Osteocyte (in vitro differentiated cells): ENCODE results near the gene THY1. TPM values are rescaled to one million over a fixed set of nuclear protein-coding genes. Genes with fewer than 3 reads are reported as not detected.

Source experiments
- DNase-seq: peaks from one replicate; pipeline ENCODE4 v3.0.0; 2021; ENCODE audit warnings: mixed read lengths; ENCODE audit not compliant: unreplicated experiment; ENCODE audit errors: extremely low spot score
- H3K27ac Mint-ChIP-seq: one replicate; pipeline ENCODE4 v1.8.0; 2021; ENCODE audit warnings: mild to moderate bottlenecking, mixed read lengths; ENCODE audit not compliant: unreplicated experiment
- H3K27me3 Mint-ChIP-seq: one replicate; pipeline ENCODE4 v1.8.0; 2021; ENCODE audit warnings: mixed read lengths; ENCODE audit not compliant: unreplicated experiment
- H3K36me3 Mint-ChIP-seq: one replicate; pipeline ENCODE4 v1.8.0; 2021; ENCODE audit warnings: mixed read lengths; ENCODE audit not compliant: unreplicated experiment
- H3K4me1 Mint-ChIP-seq: one replicate; pipeline ENCODE4 v1.8.0; 2021; ENCODE audit warnings: mixed read lengths; ENCODE audit not compliant: unreplicated experiment
- H3K4me3 Mint-ChIP-seq: one replicate; pipeline ENCODE4 v1.8.0; 2021; ENCODE audit warnings: mild to moderate bottlenecking, moderate library complexity, mixed read lengths; ENCODE audit not compliant: unreplicated experiment
- H3K9me3 Mint-ChIP-seq: one replicate; pipeline ENCODE4 v1.8.0; 2021; ENCODE audit warnings: mixed read lengths; ENCODE audit not compliant: unreplicated experiment
- CTCF ChIP-seq: fragments of 200-600 bp; sonication (generic); IDR thresholded peaks from 2 replicates; pipeline ENCODE4 v1.5.0; 2021; ENCODE audit warnings: antibody characterized with exemption, mild to moderate bottlenecking, moderate library complexity
- total RNA-seq: library from RNA; stranded (reverse); gene quantifications from 2 replicates; pipeline ENCODE4 v1.2.1, GENCODE V29; 2021

The THY1 gene
- total RNA-seq, 1 donor from 2014 or later, result 14.0 TPM

GRCh38 chr11:119370486-119371046 lies 52.4 kb downstream of the THY1 start:
- peaks cover 20% of the 10 kb centered on the region for H3K27me3 Mint-ChIP-seq
- no peak for DNase-seq
- no peak overlapping the region for H3K4me3 Mint-ChIP-seq
- no peaks in the 10 kb centered on the region for H3K9me3 Mint-ChIP-seq
- peaks cover 11% of the 10 kb centered on the region for H3K4me1 Mint-ChIP-seq
- H3K36me3 Mint-ChIP-seq, result no peaks in the 10 kb centered on the region
- no peak for TF ChIP-seq CTCF
- no peak overlapping the region for H3K27ac Mint-ChIP-seq

GRCh38 chr11:119369132-119369925 lies 53.6 kb downstream of the THY1 start:
- Mint-ChIP-seq H3K4me3 (no peak overlapping the region), H3K4me1 (peaks cover 19% of the 10 kb centered on the region), H3K9me3 (no peaks in the 10 kb centered on the region)

GRCh38 chr11:119368121-119369034 lies 54.6 kb downstream of the THY1 start:
- Mint-ChIP-seq H3K9me3 (no peaks in the 10 kb centered on the region), H3K27me3 (peaks cover 31% of the 10 kb centered on the region), H3K36me3 (no peaks in the 10 kb centered on the region), H3K27ac (no peak overlapping the region), H3K4me3 (no peak overlapping the region), H3K4me1 (peaks cover 19% of the 10 kb centered on the region)
- DNase-seq, result no peak
- TF ChIP-seq CTCF, result no peak

More at GRCh38 chr11:119369132-119369925, 53.6 kb downstream of the THY1 start:
- TF ChIP-seq CTCF, result no peak
- Mint-ChIP-seq H3K27ac (no peak overlapping the region), H3K36me3 (no peaks in the 10 kb centered on the region), H3K27me3 (peaks cover 31% of the 10 kb centered on the region)
- no peak for DNase-seq

GRCh38 chr11:119367661-119368120 lies 55.3 kb downstream of the THY1 start:
- H3K27ac Mint-ChIP-seq, result no peak overlapping the region

More at GRCh38 chr11:119367661-119368120, 55.3 kb downstream of the THY1 start:
- H3K36me3 Mint-ChIP-seq, result no peaks in the 10 kb centered on the region
- H3K9me3 Mint-ChIP-seq, result no peaks in the 10 kb centered on the region
- peaks cover 20% of the 10 kb centered on the region for H3K4me1 Mint-ChIP-seq
- no peak for TF ChIP-seq CTCF
- no peak overlapping the region for H3K4me3 Mint-ChIP-seq
- peaks cover 31% of the 10 kb centered on the region for H3K27me3 Mint-ChIP-seq
- no peak for DNase-seq

Other genes starting within 250 kb of the THY1 start
- not detected in 2 replicates for gene NHERF4, start 237.7 kb downstream of the THY1 start, total RNA-seq
- 20.8 and 21.7 TPM in 2 replicates for gene CBL, start 216.8 kb downstream of the THY1 start, total RNA-seq
- 74.8 and 74.9 TPM in 2 replicates for gene MCAM, start 106.0 kb downstream of the THY1 start, total RNA-seq
- gene RNF26, start 88.6 kb downstream of the THY1 start, total RNA-seq, result 28.9 and 30.2 TPM in 2 replicates
- gene C1QTNF5, start 82.3 kb downstream of the THY1 start, total RNA-seq, result 8.4 and 9.3 TPM in 2 replicates
- not detected in 2 replicates for gene MFRP, start 76.5 kb downstream of the THY1 start, total RNA-seq
- 0.11 and 0.24 TPM in 2 replicates for gene USP2, start 41.5 kb downstream of the THY1 start, total RNA-seq